CD8-positive, alpha-beta memory T cell (primary cell): Measurements from ENCODE around the gene FBXO4. TPM values are rescaled to one million over a fixed set of nuclear protein-coding genes. Genes with fewer than 3 reads are reported as not detected.

ENCODE experiments used
- CTCF ChIA-PET: fragments of 350-600 bp; sonication (Branson Sonifier 250); formaldehyde crosslinking; loops from one replicate; lab custom pipeline; 2021; ENCODE audit warnings: antibody characterized with exemption; lab: Charles Lee
- POLR2A ChIA-PET: fragments of 350-600 bp; sonication (Branson Sonifier 250); formaldehyde crosslinking; loops from one replicate; lab custom pipeline; 2021; ENCODE audit warnings: antibody characterized with exemption; lab: Charles Lee
- DNase-seq, 5 donors: peaks; one replicate each; pipeline versions ENCODE4 v3.0.0 to v3.0.0-alpha.2; 2020 to 2022; ENCODE audit warnings: mixed read lengths in 1 of 5
- H3K27ac ChIP-seq: one replicate; pipeline ENCODE4 v1.7.0; 2013; ENCODE audit warnings: low read depth, mild to moderate bottlenecking, low read length, moderate library complexity
- H3K27me3 ChIP-seq: 2 replicates; pipeline ENCODE4 v1.7.0; 2013; ENCODE audit warnings: low read length, mild to moderate bottlenecking; ENCODE audit not compliant: insufficient read depth, poor library complexity, severe bottlenecking
- H3K36me3 ChIP-seq: 2 replicates; pipeline ENCODE4 v1.7.0; 2013; ENCODE audit warnings: mild to moderate bottlenecking, low read length, moderate library complexity; ENCODE audit not compliant: insufficient read depth
- H3K4me1 ChIP-seq: 2 replicates; pipeline ENCODE4 v1.7.0; 2013; ENCODE audit warnings: mild to moderate bottlenecking, low read length, moderate library complexity; ENCODE audit not compliant: insufficient read depth
- H3K4me3 ChIP-seq: 2 replicates; pipeline ENCODE4 v1.7.0; 2013; ENCODE audit warnings: mild to moderate bottlenecking, low read length
- H3K9me3 ChIP-seq: 2 replicates; pipeline ENCODE4 v1.7.0; 2013; ENCODE audit warnings: mild to moderate bottlenecking, low read length
- H3K27ac Mint-ChIP-seq, 8 donors: one replicate each; pipeline ENCODE4 v1.8.0; 2020 to 2021; ENCODE audit warnings: mixed read lengths in 8 of 8, mild to moderate bottlenecking in 6 of 8, inconsistent platforms in 3 of 8, moderate library complexity in 3 of 8
- H3K27me3 Mint-ChIP-seq, 2 donors: one replicate each; pipeline ENCODE4 v1.8.0; 2020 to 2021; ENCODE audit warnings: mixed read lengths in 2 of 2, mild to moderate bottlenecking in 1 of 2, moderate library complexity in 1 of 2
- H3K36me3 Mint-ChIP-seq, 3 donors: one replicate each; pipeline ENCODE4 v1.8.0; 2020 to 2021; ENCODE audit warnings: mixed read lengths in 3 of 3, inconsistent platforms in 1 of 3, mild to moderate bottlenecking in 1 of 3
- H3K4me1 Mint-ChIP-seq, 3 donors: one replicate each; pipeline ENCODE4 v1.8.0; 2020 to 2021; ENCODE audit warnings: mixed read lengths in 3 of 3, inconsistent platforms in 1 of 3, mild to moderate bottlenecking in 1 of 3
- H3K4me3 Mint-ChIP-seq, 7 donors: one replicate each; pipeline ENCODE4 v1.8.0; 2020 to 2021; ENCODE audit warnings: mixed read lengths in 7 of 7, mild to moderate bottlenecking in 6 of 7, moderate library complexity in 4 of 7, inconsistent platforms in 2 of 7
- H3K9me3 Mint-ChIP-seq, 5 donors: one replicate each; pipeline ENCODE4 v1.8.0; 2020 to 2022; ENCODE audit warnings: mixed read lengths in 5 of 5, mild to moderate bottlenecking in 3 of 5, moderate library complexity in 2 of 5, inconsistent platforms in 1 of 5
- polyA plus RNA-seq: library from polyadenylated mRNA; unstranded; fragments of 300-500 nt; fragmentation: Illumina TruSeq; gene quantifications from one replicate; pipeline ENCODE4 v1.2.3, GENCODE V29; 2021
- total RNA-seq, 2 experiments: library from RNA; stranded (reverse); gene quantifications; one replicate each; pipeline ENCODE4 v1.2.3, GENCODE V29; 2021

Gene FBXO4
- total and polyA plus RNA-seq, 3 experiments from 2014 or later: 15.8 to 18.0 (median 17.0) TPM

DNA sequence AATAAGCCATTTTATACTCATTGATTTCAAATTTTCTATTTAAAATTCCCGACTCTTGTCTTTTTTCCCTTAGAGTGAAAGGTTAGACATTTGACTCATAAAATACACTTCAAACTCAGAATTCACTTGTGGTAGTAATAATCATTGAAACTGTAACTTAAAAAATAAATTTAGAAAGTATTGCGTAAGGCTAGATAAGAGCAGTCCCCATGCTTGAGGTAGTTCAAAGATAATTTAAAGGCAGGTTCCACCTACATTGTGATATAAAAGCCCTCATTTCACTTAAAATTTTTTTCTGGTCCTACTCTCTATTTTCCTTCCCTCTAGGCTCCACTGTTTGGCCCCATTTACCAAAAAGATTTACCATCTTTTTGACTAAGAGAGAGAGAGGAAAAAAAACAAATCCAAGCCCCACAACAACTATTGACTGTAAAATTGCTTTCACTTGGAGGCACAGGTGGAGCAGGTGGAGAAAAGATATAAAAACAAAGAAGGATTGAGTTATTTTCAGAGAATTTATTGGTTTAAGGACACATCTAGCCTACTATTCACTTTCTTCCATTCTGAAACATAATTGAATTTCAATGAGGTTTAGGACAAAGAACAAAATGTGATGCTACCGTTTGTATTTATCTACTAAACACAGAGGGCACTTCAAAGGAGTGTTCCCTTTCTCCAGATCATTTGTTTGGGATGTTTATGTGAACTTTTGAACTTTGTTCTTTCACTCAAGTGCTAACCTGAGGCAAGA lies 61.0 kb downstream of the FBXO4 start:
- Histone ChIP-seq H3K36me3 (no peaks in the 10 kb centered on the region), H3K9me3 (no peaks in the 10 kb centered on the region), H3K4me1 (no peaks in the 10 kb centered on the region), H3K27me3 (peaks cover 3% of the 10 kb centered on the region), H3K4me3 (no peak overlapping the region), H3K27ac (no peak overlapping the region)
- DNase-seq: no peak
- Mint-ChIP-seq H3K36me3 (no peaks in the 10 kb centered on the region), H3K9me3 (peaks cover 0 to 5% (median 4%) of the 10 kb centered on the region in 5 donors), H3K4me3 (no peak overlapping the region), H3K27ac (peak overlapping the region in 1 of 8 donors; percentile 14), H3K27me3 (peaks cover 4 to 46% of the 10 kb centered on the region in 2 donors), H3K4me1 (no peaks in the 10 kb centered on the region)
- CTCF ChIA-PET: no interaction called here
- POLR2A ChIA-PET: no interaction called here

Other genes starting within 250 kb of the FBXO4 start
- gene OXCT1, start 54.9 kb upstream of the FBXO4 start, total RNA-seq: 100 to 1,000 TPM; 111 to 117 TPM
- 25.6 TPM for gene OXCT1, start 54.9 kb upstream of the FBXO4 start, polyA plus RNA-seq
- 10 to 100 TPM; 34.6 to 36.5 TPM for gene RIMOC1, start 20.9 kb upstream of the FBXO4 start, total RNA-seq
- gene RIMOC1, start 20.9 kb upstream of the FBXO4 start, polyA plus RNA-seq: 8.4 TPM